ENCODE results near the gene RASA1.
"Not testable (repeated sequence)": the region's sequence is repeated elsewhere in the genome, so short reads cannot be mapped to it uniquely, and the experiment has no call there.

RASA1 gene

GRCh38 chr5:87267574-87268125, at the start of gene RASA1:
Gene RASA1 (plus strand): TSS chr5:87267883. CDS start chr5:87268452, 569 bp downstream.
- peak; percentile 49 to 97 (median 92) for DNase-seq

DNA sequence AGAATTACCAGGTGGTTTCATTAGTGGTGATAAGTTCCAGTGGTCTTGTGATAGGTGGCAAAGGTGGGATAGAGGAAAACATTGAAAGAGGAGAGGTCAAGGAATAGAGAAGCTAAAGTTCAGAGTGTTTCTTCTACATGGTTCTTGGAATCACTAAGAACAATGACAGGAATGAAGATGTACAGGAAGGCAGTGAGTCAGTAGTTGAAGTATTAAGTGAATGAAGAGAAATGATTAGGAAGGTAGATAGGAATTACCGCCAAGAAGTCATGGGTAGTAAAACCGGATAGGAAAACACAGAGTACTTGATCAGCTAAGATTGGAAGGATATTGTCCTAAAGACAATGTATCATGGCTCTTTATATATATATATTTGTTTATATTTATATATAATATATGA, 37.9 kb upstream of the RASA1 start:
- no peak for DNase-seq

GRCh38 chr5:87231037-87231808, 36.5 kb upstream of the RASA1 start:
- no peak for DNase-seq

- no peak for DNase-seq
Measured at GRCh38 chr5:87233143-87233542, 34.5 kb upstream of the RASA1 start.

DNA sequence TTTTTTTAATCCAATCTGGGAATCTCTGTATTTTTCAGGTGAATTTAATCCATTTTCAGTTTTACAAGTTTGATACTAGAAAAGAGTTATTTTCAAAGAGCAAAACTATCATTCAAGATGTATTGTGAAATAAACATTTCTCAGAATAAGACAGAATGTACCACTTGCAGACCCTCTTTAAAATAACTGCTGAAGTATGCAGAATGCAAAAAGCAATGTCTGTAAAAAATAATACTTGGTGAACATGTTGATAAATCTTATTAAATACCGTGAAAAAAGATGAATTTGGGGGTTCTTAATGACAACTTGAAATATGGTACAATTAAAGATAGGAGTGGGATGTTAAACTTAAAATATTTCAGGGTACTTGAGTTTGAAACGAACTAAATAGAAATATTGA, 26.1 kb upstream of the RASA1 start:
- no peak for DNase-seq

GRCh38 chr5:87242242-87242641, 25.4 kb upstream of the RASA1 start:
- no peak for DNase-seq

DNA sequence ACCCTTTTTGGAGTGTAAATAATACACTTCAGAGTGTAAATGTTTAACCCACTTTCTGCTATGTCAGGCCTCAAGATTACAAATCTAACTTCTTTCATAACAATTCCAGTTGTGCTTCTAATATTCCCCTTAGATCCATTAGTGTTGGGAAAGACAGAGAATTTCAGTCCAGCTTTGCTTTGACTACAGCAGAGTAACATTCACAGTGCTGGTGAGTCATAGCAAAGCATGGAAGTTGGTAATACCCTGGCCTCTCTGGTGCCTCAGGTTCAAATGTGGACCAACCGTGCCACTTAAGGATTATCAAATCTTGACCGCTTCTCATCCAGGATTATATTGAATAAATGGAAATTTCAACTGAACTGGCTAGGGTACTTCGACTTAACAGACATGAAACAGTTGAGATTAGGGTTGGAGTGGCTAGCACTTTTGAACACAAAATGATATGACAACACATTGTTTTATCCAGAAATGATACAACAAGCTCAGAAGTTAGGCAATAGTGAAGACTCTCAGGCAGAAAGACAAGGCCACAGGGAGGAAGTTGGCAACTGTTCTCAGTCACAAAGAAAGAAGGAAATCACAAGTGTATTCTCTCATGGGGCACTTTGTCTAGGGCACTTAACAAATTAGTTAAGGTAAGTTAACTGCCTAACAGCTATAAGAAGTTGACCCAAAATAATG, 24.4 kb upstream of the RASA1 start:
- DNase-seq: no peak

- DNase-seq: no peak
Measured at GRCh38 chr5:87245451-87245850, 22.2 kb upstream of the RASA1 start.

- DNase-seq: no peak
Measured at GRCh38 chr5:87246061-87246460, 21.6 kb upstream of the RASA1 start.

DNA sequence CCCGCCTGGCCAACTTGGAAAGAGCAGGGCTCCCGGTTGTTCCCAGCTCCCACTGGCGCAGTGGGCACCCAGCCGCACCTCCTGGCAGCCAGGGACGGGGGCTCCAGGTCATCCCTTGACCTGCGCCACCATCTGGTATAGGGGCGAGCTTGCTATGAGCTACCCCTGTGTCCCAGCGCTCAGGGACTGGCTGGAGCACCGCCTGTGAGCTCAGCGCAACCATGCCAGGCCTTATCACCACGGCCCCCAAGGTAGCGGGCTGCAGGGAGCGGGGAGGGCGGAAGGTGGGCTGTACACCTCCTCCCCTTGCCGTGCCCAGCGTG, 15.4 kb upstream of the RASA1 start:
- DNase-seq: no peak

DNA sequence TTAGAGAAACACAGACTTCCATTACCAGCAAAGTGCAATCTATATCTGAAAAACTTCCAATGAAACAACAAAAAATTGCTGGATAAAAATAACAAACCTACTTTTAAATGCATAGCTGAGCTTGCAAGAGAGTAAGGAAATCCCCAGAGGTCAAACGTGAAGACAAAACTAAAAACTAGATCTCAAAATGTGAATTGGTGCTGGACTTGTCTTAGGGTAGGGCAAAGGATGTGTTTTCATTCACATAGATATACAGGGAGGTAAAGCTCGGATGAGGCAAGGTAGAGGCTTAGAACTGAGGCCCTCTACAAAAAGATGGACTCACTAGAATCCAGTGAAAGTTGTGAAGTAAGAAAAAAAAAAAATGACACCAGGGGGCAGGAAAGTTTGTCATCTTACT, 13.6 kb upstream of the RASA1 start:
- no peak for DNase-seq

DNA sequence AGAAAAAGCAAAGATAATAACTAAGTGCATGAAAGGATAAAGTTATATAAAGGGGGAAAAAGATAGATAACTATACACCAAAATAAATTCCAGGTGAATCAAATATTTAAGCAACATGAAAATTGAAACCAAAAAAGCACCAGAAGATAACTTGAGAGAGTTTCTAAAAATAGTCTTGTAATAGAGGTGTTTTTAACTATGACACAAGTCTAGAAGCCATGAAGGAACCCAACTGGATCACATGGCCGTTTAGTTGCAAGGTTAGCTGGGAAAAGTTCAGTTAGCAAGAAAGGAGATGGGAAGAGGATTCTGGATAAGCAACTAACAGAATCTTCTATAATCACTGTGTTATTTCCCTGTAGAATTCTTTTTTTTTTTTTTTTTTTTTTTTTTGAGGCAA, 9.2 kb upstream of the RASA1 start:
- DNase-seq: no peak

DNA sequence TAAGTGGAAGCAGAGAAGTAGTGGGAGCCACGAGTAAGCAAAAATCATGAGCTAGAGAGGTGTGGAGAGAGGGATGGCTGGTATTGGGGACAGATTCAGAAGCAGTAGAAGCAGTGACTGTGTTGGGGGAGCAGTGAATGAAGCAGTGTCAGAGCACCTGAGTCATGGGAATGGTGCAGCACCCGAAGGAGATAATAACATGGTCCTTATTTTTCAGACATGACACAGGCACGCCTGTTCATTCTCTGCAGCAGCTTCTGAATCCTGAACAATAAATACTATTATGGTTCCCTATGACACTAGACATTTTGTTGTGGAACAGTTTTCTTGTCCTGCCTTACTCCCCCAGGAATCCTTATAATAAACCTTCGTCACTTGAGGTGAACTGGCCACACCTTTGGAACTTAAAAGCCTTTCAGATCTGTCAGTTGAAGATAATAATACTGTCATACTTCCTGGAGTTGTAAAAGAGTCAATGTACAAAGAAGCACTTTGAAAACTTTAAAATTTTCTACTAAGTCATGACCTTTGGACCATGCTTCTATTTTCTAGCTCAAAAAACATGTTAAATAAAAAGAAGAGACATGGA, 7.0 kb upstream of the RASA1 start:
- no peak for DNase-seq

DNA sequence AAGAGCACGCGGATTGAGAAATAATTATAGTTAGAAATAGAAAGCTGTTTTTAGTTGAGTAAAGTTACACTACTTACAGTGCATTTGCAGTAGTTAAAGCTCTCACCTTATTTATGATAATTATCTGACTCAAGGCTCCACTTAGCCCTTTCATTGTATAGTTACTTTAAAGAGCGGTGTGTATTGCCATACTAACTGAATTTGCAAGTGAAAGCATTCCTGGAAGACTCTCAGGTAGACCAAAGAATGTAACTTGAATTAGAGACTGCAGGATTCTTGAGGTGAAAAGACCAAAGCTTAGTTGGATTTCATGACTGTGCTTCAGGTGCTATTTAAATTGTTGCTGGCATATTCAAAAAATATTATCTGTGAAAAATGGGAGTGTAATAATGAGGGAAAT, 4.2 kb upstream of the RASA1 start:
- no peak for DNase-seq

DNA sequence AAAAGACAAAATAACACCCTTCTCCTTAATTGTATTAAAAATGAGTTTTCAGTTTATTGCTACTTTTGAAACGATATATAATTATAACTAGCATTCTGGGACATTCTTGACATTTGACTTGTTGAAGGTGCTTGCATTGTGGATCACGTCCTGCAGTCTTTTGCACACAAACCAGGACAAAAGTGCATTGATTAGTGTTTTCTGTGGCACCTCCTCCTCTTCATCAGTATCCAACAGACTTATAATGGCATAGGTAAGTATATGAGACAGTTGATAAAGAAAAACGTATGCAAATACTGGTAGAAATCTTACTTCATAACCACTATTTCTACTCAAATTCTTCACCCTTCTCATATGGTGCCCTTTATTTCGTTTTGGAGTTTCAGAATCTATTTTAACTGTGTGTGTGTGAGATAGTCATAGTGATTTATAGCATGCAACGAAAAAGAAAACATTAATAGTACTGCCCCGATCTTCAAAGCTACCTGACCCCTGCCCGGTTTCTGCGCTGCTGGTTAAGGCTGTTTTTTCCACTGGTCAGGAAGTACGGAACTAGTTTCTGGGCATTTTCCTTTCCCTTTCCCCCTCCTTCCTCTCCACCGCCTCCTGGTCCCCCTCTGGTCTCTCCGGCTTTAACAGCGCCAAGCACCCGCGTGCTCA, 639 bp upstream of the RASA1 start:
- no peak for DNase-seq

DNA sequence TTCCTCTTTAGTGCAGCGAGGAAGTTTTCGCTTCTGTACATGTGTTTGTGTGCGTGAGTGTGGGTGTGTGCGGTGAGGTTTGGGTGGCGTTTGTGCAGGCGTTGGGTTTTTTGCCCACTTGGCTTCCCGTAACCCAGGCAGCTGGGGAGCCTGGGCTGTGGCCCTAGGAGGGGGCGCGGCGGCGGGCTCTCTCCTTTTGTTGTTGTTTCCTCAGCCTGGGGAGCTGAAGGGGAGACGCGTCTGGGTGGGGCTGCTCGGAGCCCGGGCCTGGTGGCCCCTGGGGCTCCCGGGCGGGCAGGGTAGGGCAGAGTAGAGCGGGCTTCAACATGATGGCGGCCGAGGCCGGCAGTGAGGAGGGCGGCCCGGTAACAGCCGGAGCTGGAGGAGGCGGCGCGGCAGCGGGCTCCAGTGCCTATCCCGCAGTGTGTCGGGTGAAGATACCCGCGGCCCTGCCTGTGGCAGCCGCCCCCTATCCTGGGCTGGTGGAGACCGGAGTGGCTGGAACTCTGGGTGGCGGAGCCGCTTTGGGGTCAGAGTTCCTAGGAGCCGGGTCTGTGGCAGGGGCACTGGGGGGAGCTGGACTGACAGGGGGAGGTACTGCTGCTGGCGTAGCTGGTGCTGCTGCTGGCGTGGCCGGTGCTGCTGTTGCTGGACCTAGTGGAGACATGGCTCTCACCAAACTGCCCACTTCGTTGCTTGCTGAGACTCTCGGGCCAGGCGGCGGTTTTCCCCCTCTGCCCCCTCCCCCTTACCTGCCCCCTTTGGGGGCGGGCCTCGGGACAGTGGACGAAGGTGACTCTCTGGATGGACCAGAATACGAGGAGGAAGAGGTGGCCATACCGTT, 665 bp downstream of the RASA1 start:
- peak in 57 of 58 donors; percentile 24 to 92 (median 76) for DNase-seq

- no peak for DNase-seq
Measured at GRCh38 chr5:87268970-87269377, 1.3 kb downstream of the RASA1 start.

- not testable (repeated sequence) for DNase-seq
Measured at GRCh38 chr5:87270888-87271287, 3.2 kb downstream of the RASA1 start.

- DNase-seq: no peak
Measured at GRCh38 chr5:87276655-87277054, 9.0 kb downstream of the RASA1 start.

DNA sequence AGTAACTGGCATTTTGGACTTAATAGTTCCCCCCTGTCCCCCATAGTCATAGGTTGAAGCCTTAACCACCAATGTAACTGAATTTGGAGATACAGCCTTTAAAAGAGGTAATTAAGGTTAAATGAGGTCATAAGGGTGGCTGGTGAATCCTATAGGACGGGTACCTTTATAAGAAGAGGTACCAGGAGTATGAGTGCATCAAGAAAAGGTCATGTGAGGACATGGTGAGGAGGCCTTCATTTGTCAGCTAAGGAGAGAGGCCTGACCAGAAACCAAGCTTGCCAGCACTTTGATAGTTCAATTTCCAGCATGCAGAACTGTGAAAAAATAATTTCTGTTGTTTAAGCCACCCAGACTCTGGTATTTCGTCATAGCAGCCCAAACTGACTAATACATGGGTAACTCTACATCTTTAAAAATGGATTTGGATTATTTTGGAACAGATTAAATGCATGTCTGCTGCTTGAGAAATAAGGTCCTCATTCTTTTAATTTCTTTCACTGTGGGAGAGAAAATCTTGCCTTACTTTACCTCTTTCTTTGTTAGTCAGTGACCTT, 9.7 kb downstream of the RASA1 start:
- no peak for DNase-seq
